HL-60 (cell line): Measurements from ENCODE around the gene ABHD16B.

Experiments used
- DNase-seq, 2 experiments: peaks; one replicate each; pipeline ENCODE4 v3.0.0-alpha.2; 2010 to 2020; ENCODE audit warnings: low read depth in 1 of 2, low spot score in 1 of 2
- H3K27ac ChIP-seq: fragments of 250-450 bp; sonication (Bioruptor Pico); replicated peaks from 2 replicates; pipeline ENCODE4 v1.5.1; 2020; ENCODE audit warnings: mild to moderate bottlenecking, moderate library complexity
- H3K27me3 ChIP-seq: fragments of 250-450 bp; sonication (Bioruptor Pico); 2 replicates; pipeline ENCODE4 v1.5.1; 2021; ENCODE audit warnings: mild to moderate bottlenecking, moderate library complexity; ENCODE audit not compliant: insufficient read depth, poor library complexity, severe bottlenecking
- H3K4me3 ChIP-seq: replicated peaks from 2 replicates; pipeline ENCODE4 v1.5.1; 2011; ENCODE audit warnings: mild to moderate bottlenecking, control low read depth, low read length; ENCODE audit not compliant: insufficient read depth
- CTCF ChIP-seq: IDR thresholded peaks from one replicate; pipeline ENCODE4 v1.5.1; 2011; ENCODE audit warnings: low read length, control low read depth, inconsistent platforms; ENCODE audit not compliant: insufficient read depth
- GABPA ChIP-seq: IDR thresholded peaks from 2 replicates; pipeline ENCODE4 v1.6.1; 2012; ENCODE audit warnings: low read depth
- POLR2AphosphoS5 ChIP-seq: IDR thresholded peaks from 2 replicates; pipeline ENCODE4 v1.6.1; 2012; ENCODE audit warnings: low read depth
- REST ChIP-seq: IDR thresholded peaks from 2 replicates; pipeline ENCODE4 v1.6.1; 2012; ENCODE audit warnings: low read depth; ENCODE audit not compliant: insufficient replicate concordance
- SPI1 ChIP-seq: IDR thresholded peaks from 2 replicates; pipeline ENCODE4 v1.6.1; 2012; ENCODE audit warnings: low read depth, mild to moderate bottlenecking, borderline replicate concordance

Gene ABHD16B

GRCh38 chr20:63823691-63824311 is 37.5 kb upstream of the ABHD16B start:
- TF ChIP-seq SPI1, result no peak
- TF ChIP-seq GABPA, result no peak
- no peak for TF ChIP-seq POLR2AphosphoS5
- TF ChIP-seq CTCF, result no peak
- no peak for TF ChIP-seq REST
- Histone ChIP-seq H3K27me3 (peaks cover 4% of the 10 kb centered on the region), H3K4me3 (no peak overlapping the region), H3K27ac (no peak overlapping the region)
- no peak for DNase-seq

GRCh38 chr20:63825331-63826118 is 35.8 kb upstream of the ABHD16B start:
- TF ChIP-seq CTCF (no peak), SPI1 (no peak), REST (no peak), GABPA (no peak), POLR2AphosphoS5 (no peak)
- peaks cover 17% of the 10 kb centered on the region for H3K27me3 ChIP-seq
- DNase-seq, result no peak
- H3K27ac ChIP-seq, result no peak overlapping the region
- no peak overlapping the region for H3K4me3 ChIP-seq

GRCh38 chr20:63826753-63827152 is 34.5 kb upstream of the ABHD16B start:
- Histone ChIP-seq H3K27me3 (peaks cover 17% of the 10 kb centered on the region), H3K4me3 (no peak overlapping the region), H3K27ac (no peak overlapping the region)
- no peak for DNase-seq
- TF ChIP-seq GABPA (no peak), SPI1 (no peak), CTCF (no peak), POLR2AphosphoS5 (no peak)

GRCh38 chr20:63828124-63828523 is 33.2 kb upstream of the ABHD16B start:
- TF ChIP-seq SPI1, result no peak
- no peak for TF ChIP-seq POLR2AphosphoS5
- no peak for TF ChIP-seq CTCF
- no peak for DNase-seq

More at GRCh38 chr20:63828124-63828523, 33.2 kb upstream of the ABHD16B start:
- peaks cover 27% of the 10 kb centered on the region for H3K27me3 ChIP-seq
- no peak overlapping the region for H3K27ac ChIP-seq
- no peak overlapping the region for H3K4me3 ChIP-seq
